Measurements from ENCODE around the gene FAM24B. TPM values are rescaled to one million over a fixed set of nuclear protein-coding genes. Genes with fewer than 3 reads are reported as not detected.
"Not testable (repeated sequence)": the region's sequence is repeated elsewhere in the genome, so short reads cannot be mapped to it uniquely, and the experiment has no call there.

The FAM24B gene
- total RNA-seq, 1 donor from 2014 or later, result 5.4 TPM

GRCh38 chr10:122863216-122864193, 15.9 kb downstream of the FAM24B start:
- no peak for ATAC-seq
- intact Hi-C loops (cut with DNase I), result no loop called here
- DNase-seq (ENCODE audit: low spot score), result no peak

DNA sequence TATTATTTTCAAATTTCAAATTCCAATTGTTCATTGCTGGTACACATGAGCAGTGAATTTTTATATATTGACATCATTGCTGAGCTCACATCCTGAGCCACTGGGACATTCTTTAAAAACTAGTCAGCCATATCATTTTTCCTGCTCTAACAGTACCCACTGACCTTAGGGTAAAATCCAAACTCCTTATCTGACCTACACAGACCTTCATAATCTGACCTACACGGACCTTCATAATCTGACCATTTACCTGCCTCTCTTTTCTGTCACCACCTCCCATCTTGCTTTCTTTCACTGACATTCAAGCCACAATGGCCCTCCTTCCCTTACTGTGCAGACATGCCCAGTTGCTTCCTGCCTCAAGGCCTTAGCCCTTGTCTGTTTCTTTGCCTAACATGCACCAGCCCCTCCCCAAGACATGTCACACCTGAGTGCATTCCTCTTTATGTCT, 17.6 kb downstream of the FAM24B start:
- intact Hi-C loops (cut with DNase I), result no loop called here
- ATAC-seq, result no peak

GRCh38 chr10:122859527-122859926, 19.9 kb downstream of the FAM24B start:
- ATAC-seq, result no peak
- intact Hi-C loops (cut with DNase I), result no loop called here
- DNase-seq (ENCODE audit: low spot score), result no peak

More for the DNA sequence above, 17.6 kb downstream of the FAM24B start:
- no peak for DNase-seq (ENCODE audit: low spot score)

- DNase-seq (ENCODE audit: low spot score); intact Hi-C loops (cut with DNase I); ATAC-seq: not testable (repeated sequence)
Measured at GRCh38 chr10:122858042-122858441, 21.3 kb downstream of the FAM24B start.

DNA sequence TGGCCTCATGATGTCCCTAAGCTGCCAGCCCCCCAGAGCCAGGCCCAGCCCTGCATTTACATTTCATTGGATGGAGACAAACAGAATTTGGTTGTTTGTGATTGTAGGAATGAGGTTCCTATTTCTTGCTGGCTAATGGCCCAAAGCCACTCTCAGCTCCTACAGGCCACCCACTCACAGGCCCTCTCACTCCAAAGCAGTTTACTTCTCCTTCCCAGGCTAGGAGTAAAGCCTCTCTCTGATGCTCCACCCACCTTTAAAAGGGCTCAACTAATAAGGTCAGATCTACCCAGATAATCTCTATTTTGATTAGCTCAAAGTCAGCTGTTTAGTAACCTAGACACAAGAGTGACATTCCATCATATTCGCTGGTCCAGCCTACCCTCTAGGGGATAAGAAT, 22.5 kb downstream of the FAM24B start:
- no peak for DNase-seq (ENCODE audit: low spot score)
- intact Hi-C loops (cut with DNase I), result no loop called here
- ATAC-seq, result no peak

DNA sequence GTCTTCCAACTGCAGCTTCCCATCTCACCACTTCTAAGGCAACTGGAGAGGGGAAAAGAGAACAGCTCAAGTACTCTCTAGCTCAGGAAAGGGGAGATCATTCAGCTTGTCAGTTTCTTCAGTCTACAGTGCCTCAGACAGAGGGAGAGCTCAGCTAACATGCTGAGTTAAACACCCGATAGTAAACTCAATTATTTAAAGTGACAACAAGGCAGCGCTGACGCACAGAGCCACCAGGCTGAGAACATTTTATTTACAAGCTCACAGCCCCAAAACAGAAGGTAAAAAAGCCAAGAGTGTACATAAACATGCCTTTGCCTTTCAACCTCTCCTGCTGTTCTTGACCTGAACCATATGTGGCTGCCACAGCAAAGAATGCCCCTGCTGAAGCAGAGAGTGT, 23.6 kb downstream of the FAM24B start:
- DNase-seq (ENCODE audit: low spot score), result no peak
- intact Hi-C loops (cut with DNase I), result no loop called here
- ATAC-seq, result no peak

GRCh38 chr10:122854648-122855047, 24.7 kb downstream of the FAM24B start:
- DNase-seq (ENCODE audit: low spot score), result no peak
- ATAC-seq, result no peak
- intact Hi-C loops (cut with DNase I), result no loop called here

DNA sequence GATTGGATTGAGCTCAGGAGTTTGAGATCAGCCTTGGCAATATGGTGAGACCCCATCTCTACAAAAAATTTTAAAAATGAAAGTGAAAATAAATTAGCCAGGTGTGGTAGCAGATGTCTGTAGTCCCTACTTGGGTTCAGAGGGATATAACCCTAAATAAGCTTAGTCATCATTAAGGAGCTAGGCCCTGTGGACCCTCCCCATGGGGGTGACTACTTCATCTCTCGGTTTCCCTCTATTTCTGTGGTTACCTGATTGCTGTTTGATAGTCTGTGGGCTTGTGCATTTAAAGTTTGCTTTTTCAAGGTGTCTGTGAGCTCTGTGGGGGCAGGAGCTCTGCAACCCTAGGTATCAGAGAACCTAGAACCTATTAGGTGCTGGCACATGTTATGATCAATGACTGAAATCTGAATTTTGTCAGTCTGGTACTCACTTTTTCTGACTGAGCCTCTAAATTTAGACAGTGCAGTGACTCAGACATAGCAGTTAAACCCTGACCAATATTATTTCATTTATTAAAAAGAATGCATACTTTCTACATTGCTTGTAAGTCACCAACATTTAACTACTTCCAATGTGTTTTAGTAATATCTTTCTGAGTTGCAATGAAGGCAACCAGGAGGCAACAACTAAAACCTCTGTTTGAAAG, 25.6 kb downstream of the FAM24B start:
- no peak for ATAC-seq
- intact Hi-C loops (cut with DNase I), result no loop called here
- no peak for DNase-seq (ENCODE audit: low spot score)

DNA sequence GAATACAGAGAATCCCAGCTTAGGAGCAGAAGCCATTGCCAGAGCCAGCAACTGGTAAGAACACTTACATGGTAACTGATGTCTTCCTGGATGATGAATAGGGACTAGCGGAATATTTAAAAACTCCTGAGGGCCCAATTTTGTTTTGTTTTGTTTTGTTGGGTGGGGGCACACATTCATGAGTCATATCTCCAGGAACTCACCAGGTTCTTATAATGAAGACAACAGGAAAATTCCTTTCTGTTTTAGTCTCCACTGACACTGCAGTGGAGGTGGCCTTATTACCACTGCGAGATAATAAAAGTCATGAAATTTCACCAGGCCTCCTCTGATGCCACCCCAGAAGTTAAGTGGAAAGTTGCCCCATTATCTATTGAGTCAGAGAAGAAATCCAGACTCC, 27.1 kb downstream of the FAM24B start:
- intact Hi-C loops (cut with DNase I), result no loop called here
- DNase-seq (ENCODE audit: low spot score), result no peak
- no peak for ATAC-seq

DNA sequence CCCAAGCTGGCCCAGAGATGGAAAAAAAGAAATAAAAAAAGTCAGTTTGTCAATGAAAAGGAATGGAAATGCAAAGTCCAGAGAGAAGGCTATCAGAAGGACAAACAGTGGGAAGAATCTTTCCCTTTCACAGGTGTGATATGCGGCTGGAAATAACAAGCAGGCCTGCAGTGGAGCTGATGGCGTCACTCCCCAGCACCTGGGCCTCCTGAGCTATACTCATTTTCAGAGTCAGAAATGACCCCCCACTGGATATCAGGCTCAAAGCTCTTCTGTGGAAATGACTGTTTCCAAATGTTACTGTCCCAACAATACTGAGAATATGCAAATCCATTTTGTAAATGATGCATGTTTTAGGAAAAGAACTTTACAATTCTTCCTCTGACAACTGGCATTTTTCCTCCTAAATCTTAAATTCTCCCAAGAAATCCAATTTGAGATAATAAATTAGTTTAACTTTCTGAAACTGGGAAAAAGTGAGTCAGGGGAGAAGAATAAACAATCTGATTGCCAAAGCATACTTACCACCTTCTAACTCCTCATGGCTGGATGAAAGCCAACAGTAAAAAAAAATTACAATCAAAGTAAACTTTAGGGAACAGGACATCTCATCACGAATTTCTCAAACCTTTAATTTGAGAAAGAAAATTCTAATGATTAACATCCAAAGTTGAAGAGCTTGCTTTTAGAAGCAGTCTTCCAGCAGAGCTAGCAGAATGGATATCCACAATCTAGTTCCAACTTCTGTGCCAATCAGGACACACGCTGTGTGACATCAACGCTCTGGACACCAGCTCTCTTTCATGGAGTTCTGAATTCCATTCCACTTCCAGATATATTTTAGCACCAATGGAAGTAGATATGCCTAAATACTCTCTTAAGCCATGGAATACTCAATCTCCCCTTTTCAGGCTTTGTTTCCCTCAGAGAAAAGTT, 28.4 kb downstream of the FAM24B start:
- DNase-seq (ENCODE audit: low spot score) (no peak), ATAC-seq (no peak)
- intact Hi-C loops (cut with DNase I), result no loop called here

DNA sequence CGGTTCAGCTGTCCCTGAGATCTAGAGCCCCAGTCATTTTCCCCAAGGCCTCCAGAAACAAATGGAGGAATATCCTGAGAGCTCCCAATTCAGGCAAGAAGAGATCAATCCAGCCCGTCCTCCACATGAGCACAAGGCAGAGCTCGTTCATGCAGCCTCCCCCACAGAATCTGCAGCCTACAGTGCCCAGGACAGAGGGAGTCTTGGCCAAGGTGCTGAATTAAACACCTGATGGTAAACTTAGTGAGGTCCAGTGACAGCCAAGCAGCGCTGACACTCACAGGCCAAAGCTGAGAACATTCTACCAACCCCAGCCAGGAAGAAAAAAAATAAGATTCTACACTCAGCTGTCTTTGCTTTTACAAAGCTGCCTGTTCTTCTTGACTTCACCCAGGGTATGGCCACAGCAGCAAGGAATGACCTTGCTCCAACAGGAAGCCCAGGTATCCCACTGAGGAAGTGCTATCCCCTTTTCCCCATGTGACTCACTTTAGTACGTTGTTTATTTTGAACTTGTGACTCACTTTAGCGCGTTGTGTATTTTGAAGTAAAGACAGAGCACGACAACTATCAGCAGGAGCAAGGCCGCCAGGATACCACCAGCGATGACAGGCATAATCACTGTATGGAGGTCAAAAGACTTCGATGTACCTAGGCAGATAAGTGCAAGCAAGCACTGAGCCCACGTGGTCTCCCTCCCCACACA, 29.3 kb downstream of the FAM24B start:
- DNase-seq (ENCODE audit: low spot score) (no peak), ATAC-seq (no peak)
- intact Hi-C loops (cut with DNase I), result no loop called here

- intact Hi-C loops (cut with DNase I), result no loop called here
Measured at GRCh38 chr10:122849090-122849489, 30.3 kb downstream of the FAM24B start.

GRCh38 chr10:122847782-122848604, 31.4 kb downstream of the FAM24B start:
- DNase-seq (ENCODE audit: low spot score) (no peak), ATAC-seq (no peak)
- intact Hi-C loops (cut with DNase I), result no loop called here

More at GRCh38 chr10:122849090-122849489, 30.3 kb downstream of the FAM24B start:
- ATAC-seq (no peak), DNase-seq (ENCODE audit: low spot score) (no peak)

GRCh38 chr10:122845783-122846332, 33.5 kb downstream of the FAM24B start, which contains the start of gene CUZD1:
Gene CUZD1 (minus strand): TSS chr10:122845857. CDS start chr10:122845843, 14 bp downstream.
- intact Hi-C loops (cut with DNase I), result no loop called here
- no peak for ATAC-seq
- DNase-seq (ENCODE audit: low spot score), result no peak

DNA sequence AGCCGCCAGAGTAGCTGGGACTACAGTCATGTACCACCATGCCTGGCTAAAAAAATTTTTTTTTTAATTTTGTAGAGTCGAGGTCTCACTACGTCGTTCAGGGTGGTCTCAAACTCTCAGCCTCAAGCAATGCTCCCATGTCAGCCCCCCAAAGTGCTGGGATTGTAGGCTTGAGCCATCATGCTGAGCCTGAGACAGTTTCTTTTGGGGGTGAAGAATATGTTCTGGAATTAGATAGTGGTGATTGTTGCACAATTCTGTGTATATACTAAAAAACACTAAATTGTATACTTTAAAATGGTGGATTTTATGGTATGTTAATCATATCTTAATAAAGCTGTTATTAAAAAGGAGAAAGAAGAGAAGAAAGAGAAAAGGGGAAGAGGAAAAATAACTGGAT, 35.2 kb downstream of the FAM24B start:
- no peak for ATAC-seq
- DNase-seq (ENCODE audit: low spot score), result no peak
- intact Hi-C loops (cut with DNase I), result no loop called here

DNA sequence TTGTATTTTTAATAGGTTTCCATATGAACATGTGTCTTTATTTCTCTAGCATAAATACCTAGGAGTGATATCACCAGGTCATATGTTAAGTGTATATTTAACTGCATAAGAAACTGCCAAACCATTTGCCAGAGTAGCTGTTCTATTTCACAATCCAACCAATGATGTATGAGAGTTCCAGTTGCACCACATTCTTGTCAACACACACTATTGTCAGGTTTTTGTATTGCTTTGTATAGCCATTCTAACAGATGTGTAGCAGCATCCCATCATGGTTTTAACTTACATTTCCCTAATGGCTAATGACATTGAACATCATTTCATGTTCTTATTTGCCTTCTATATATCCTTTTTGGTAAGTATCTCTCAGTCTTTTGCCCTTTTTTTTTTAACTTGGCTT, 37.8 kb downstream of the FAM24B start:
- intact Hi-C loops (cut with DNase I), result no loop called here

GRCh38 chr10:122839505-122839904, 39.9 kb downstream of the FAM24B start:
- intact Hi-C loops (cut with DNase I), result no loop called here
- no peak for DNase-seq (ENCODE audit: low spot score)
- no peak for ATAC-seq

More for the DNA sequence above, 37.8 kb downstream of the FAM24B start:
- ATAC-seq (no peak), DNase-seq (ENCODE audit: low spot score) (no peak)
